ENCODE results near the gene EPAS1.

The EPAS1 gene

DNA sequence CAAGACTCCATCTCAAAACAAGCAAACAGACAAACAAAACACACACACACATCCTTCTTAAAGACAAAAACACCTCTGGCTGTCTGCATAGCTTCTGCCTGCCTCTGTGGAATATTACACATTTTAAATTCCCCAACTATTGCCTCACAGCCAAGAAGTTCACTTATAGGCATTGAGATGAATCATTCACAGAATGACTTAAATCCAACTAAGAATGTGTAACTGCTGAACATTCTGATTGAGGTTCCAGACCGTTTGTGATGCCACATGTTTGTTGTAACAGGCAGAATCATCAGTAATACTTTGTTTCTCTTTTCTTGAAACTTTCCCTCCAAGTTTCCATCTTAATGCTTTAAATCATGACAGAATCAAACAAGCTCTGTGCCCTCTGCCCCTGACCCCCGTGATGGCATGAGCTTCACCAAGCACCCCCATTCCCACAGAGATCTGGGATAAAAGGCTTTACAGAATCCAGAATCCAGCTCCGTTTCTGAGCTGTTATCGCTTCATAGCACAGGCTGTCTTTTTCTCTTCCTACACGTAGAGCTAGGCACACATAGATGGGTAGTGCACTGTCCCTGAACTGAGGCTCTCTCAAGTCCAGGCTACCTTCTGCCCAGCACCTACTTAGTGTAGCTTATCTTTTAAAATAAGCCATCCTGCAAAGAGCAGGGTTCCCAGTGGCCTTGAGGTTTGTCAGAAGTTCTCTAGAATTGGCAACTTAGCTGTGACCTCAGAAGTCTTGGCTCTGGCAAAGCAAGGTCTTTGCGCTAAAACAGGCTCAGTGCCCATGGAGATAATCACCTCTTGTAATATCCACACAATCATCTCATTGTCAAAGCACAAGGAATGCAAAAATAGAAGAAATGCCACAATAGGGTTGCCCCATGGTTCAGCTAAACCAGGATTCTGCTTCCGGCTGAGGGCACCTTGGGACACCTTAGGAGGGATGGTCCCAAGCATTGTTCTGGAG is 32.9 kb downstream of the EPAS1 start:
- no peak for DNase-seq (ENCODE audit: extremely low read depth, low read depth)
- TF ChIP-seq, protein P1, sequence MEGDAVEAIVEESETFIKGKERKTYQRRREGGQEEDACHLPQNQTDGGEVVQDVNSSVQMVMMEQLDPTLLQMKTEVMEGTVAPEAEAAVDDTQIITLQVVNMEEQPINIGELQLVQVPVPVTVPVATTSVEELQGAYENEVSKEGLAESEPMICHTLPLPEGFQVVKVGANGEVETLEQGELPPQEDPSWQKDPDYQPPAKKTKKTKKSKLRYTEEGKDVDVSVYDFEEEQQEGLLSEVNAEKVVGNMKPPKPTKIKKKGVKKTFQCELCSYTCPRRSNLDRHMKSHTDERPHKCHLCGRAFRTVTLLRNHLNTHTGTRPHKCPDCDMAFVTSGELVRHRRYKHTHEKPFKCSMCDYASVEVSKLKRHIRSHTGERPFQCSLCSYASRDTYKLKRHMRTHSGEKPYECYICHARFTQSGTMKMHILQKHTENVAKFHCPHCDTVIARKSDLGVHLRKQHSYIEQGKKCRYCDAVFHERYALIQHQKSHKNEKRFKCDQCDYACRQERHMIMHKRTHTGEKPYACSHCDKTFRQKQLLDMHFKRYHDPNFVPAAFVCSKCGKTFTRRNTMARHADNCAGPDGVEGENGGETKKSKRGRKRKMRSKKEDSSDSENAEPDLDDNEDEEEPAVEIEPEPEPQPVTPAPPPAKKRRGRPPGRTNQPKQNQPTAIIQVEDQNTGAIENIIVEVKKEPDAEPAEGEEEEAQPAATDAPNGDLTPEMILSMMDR (IDR thresholded peaks at IDR 0.05; ENCODE audit: low read depth, low read length), result no peak

DNA sequence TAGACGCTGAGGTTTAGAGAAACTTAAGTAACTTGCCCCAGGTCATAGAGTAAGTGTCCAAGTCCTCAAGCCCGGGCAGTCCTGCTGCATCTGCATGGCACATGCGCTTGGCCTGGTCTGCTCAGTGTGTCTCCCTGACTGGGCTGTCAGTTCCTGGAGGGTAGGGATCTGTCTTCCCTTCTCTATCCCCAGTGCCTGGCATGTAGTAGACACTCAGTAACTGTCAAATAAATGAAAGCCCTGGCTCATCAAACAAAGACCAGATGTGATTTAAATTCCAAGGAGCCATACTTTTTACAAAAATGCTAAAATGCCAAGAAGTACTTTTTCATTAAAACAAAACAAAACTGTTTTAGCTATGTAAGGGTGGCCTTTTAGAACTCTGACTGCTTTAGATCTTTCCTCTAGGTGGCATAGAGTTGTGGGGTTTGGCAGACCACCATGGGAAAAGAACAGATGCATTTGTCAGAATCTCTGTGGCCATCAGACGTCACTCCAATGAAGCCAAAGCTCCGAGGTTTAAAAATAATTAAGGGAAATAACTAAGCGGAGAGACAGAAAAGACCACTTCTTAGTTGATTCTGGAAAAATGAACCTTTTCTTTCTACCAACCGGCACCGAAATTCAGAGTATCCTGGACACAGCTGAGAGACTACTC is 34.0 kb downstream of the EPAS1 start:
- no peak for DNase-seq (ENCODE audit: extremely low read depth, low read depth)
- TF ChIP-seq, protein P1 (IDR thresholded peaks at IDR 0.05; ENCODE audit: low read depth, low read length), result no peak; the same call in 1 of the 2 replicates

DNA sequence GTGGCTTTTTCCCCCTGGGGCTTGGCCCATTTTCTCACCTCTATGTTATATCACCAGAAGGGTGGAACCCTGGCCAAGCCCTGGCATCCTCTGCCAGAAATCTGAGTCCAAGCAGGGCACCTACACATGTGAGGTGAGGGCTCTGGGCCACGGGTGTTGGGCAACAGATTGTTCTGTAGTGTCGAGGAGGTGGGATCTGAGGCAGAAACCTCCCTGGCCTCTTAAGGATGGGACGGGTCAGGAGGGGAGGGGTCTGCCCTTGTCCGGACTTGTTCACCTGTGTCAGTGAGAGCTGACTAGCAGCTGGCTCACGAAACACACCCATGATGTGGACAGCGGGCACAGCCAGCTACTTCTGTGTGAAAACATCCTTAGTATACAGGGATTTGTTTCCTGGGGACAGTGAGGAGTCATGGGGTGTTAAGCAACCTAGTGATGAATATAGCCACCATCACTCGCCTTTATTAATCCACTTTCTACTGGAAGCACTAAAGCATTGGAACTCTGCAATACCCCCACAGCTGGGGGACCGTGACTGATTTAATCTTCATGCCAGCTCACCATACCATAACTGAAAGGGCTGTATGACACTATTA is 35.6 kb downstream of the EPAS1 start:
- DNase-seq (ENCODE audit: extremely low read depth, low read depth), result no peak
- TF ChIP-seq, protein P1 (IDR thresholded peaks at IDR 0.05; ENCODE audit: low read depth, low read length), result no peak

DNA sequence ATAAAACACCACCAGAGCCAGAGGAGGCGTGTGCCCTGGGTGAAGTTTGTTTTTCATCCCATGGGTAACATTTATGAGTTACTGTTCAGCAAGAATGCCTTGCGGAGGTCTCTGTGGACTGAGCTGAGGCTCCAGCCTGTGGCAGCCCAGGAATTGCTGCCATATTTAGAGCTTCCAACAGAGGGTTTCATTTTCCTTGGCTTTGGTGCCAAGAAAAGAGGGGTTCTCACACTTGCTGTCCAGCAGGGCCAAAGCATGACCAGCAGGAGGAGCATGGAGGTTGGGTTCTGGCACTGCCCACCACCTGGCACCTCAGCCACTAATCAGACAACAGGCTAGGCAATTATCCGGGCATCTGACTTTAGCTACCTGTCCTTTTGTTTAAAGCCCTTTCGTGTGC is 36.7 kb downstream of the EPAS1 start:
- no peak for DNase-seq (ENCODE audit: extremely low read depth, low read depth)
- TF ChIP-seq, protein P1 (IDR thresholded peaks at IDR 0.05; ENCODE audit: low read depth, low read length), result peak; percentile 25

DNA sequence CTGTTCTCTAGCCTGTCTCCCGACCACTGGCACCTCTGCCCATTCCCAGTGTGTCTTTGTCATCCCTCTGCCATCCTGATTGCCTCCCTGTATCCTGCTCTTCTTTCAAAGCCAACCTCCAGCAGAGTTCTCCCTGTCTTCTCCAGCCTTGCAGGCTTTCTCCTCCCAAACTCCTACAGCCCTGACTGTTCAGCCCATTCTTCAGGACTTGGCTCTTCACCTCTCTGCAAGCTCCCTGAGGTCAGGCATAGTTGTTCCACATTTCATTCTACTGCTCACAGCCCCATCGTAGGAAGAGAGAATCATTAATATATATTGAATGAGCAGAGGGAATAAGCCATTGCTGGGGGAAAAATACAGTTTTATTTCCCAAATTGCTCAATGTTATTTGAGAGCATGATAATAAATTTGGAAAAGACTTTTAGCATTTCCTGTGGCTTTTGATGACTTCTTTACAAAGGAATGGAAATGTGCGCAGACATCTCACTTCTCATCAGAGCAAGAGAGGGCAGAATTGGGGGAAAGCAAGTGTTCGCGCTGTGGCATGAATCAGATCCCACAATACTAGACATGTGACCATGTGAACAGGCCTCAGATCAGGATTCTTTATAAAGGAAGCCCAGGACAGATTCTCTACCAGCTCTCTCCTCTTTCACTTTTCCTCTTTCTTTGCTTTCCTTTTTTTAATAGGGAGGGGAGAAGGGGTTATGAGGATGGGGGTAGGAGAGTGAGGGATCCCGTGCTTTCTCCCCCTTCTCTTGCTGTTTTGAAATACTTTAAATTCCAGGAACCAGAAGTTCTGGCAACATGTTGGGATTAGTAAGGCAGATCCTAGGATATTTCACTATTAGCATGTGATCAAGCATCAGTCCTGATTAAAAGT is 37.4 kb downstream of the EPAS1 start:
- TF ChIP-seq, protein P1 (IDR thresholded peaks at IDR 0.05; ENCODE audit: low read depth, low read length), result no peak
- peak; percentile 84 for DNase-seq (ENCODE audit: extremely low read depth, low read depth)

DNA sequence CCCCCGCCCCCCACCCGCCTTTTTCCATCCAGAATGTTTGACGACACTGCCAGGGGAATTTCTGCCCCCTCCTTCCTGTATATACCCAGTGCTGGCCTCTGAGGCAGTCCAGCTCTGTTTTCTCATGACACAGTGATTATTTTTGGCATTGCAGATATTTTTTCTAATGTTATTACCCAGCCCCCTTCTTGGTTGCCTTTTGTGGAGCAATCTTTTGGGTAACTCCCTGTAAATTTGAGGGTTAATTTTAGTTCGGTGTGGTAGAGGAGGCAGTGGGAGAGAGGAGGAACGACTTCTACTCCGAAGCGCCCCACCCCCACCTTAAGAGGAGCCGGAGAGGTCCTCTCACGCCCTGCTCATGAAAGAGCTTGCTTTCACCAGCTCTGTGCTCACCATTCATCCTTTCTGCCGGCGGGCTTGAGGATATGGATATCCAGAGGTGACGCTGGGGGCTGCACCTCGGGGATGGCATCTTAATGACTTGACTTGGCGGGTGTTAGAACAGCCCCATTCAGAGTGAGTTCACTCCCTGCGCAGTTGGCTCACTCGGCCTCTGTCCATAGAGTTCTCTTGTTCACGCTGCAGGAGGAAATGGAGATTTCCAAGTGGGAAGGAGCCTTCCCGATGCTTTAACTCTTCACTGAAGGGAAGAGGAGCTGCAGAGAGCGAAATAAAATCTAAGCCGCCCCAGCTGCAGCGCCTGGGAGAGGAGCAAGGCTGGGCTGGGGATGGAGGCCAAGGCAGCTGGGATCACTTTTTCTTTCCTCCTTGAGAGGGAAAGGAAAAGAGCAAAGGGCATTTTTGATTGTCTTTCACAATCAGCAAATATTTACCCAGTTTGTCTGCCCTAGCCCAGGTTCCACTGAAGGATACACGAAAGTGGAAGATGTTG is 38.4 kb downstream of the EPAS1 start:
- DNase-seq (ENCODE audit: extremely low read depth, low read depth), result no peak
- TF ChIP-seq, protein P1 (IDR thresholded peaks at IDR 0.05; ENCODE audit: low read depth, low read length), result no peak

All from AG09319 (cell line).